HT-29 (cell line): ENCODE data around the gene MDK. TPM values are rescaled to one million over a fixed set of nuclear protein-coding genes. Genes with fewer than 3 reads are reported as not detected.

Experiments
- DNase-seq: peaks from one replicate; pipeline ENCODE4 v3.0.0-alpha.2; 2015; ENCODE audit warnings: low spot score
- total RNA-seq: library from RNA; depleted of rRNA; stranded (reverse); fragments of >200 nt; shearing (Covaris generic); gene quantifications from 2 replicates; pipeline ENCODE4 v1.2.3, GENCODE V29; 2014

The MDK gene
- total RNA-seq, 1 experiment from 2014 or later: 110 TPM

DNA sequence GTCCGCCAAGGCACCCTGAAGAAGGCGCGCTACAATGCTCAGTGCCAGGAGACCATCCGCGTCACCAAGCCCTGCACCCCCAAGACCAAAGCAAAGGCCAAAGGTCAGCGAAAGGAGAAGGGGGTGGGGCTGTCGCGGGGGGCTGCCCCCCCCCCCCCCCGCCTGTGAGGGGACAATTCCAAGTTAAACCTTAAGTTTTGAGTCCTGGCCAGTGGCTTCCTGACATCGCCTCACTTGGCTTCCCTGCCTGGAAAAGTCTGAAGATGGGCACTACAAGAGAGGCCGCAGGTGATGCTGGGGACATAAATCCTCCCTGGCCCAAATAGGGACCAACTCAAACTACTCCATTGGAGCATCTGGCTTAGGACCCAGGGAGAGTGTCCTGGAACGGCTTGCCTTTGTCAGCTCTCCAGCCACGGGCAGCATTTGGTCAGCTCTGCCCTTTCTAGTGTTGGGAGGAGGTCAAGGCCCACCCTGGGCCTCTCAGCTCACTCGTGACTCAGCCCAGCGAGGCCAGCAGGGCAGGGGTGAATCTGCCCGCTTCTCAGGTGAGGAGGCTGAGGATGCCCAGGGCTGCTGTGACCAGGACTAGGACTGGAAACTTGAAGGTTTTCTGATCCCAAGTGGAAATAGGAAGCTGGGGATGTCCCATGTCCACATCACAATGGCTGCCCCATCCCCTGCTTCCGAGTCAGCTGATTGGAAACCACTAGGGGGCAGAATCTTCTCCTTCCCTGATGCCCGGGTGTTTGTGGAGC, 1.4 kb downstream of the MDK start:
- peak; percentile 66 for DNase-seq

GRCh38 chr11:46383404-46383758, 1.9 kb downstream of the MDK start:
- DNase-seq: no peak

DNA sequence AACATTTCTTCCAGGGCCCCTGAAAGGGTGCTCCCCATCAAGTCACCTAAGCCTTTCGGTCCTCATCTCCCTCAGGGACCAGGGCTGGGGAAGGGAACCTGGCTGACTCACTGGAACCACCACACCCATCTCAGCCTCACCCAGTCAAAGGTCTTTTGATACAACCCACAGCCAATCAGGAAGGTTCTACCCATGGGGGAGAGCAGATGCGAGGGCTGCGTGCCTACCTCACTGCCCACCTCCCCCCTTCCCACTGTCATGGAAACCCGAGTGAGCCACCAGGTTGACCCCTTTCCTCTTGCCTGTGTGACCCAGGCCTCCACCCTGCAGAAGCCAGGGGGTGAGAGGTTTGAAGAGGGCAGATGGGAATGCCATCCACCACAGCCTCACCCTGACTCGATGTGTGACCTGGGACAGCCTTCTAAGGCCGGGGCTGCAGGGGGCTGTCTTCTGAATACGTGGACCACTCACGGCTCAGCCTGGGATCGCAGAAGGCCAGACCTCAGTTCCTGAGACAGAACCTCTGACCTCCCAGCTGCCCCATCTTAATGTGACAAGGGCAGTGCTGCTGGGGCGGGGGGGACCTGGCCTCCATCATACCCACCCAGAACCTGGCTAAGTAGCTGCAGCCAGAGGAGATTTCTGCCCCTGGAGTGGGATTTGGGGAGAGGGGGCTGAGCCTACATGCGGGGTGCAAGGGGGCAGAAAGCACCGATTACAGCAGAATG, 2.7 kb downstream of the MDK start:
- DNase-seq: no peak

DNA sequence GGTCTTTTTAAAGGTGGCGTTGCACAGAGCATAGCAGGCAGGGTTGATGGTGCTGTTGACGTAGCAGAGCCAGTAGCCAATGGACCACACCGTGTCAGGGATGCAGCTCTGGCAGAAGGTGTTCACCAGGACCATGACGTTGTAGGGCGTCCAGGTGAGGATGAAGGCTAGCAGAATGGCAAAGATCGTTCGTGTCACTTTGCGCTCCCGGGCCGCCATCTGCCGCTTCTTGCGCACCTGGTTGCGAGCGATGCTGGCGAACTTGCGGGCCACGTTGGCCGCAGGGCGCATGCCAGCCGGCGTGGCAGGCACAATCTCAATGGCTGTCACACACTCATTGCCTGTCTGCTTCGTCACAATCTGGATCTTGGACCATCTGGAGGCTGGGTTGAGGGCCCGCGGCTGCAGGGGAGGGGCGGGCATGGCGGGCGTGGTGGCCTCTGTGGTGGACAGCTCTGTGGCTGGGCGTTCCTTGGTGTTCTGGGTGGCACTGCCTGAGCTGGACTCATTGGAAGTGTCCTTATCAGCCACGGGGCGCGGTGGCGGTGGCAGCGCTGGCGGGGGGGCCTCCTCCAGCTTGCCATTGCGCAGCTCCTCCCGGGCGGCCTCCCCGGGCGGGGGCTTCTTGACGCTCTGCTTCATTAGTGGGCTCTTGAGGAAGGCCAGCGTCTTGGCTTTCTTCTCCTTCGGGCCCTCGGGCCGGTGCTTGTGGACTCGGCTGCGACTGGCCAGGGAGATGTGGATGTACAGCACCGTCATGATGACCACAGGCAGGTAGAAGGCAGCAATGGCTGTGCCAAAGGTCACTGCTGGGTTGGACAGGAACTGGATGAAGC, 3.9 kb downstream of the MDK start:
- no peak for DNase-seq

DNA sequence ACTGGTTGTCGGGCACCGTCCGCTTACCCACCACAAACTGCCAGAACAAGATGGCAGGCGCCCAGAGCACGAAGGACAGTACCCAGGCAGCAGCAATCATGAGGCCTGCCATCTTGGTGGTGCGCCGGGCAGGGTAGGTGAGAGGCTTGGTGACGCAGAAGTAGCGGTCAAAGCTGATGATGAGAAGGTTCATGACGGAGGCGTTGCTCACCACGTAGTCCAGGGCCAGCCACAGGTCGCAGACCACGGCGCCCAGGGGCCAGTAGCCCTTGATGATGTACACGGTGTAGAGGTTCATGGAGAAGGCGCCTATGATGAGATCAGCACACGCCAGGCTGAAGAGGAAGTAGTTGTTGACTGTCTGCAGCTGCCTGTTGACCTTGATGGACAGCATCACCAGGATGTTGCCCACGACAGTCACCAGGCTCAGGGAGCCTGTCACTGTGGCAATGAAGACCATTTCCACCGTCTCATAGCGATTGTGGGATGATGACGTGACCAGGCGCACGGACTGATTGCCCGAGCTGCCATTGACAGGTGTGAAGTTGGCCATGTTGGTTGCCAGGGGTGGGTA, 4.6 kb downstream of the MDK start:
- no peak for DNase-seq

GRCh38 chr11:46386674-46387073, 5.2 kb downstream of the MDK start:
- DNase-seq: no peak

GRCh38 chr11:46387456-46387855, 6.0 kb downstream of the MDK start:
- no peak for DNase-seq

DNA sequence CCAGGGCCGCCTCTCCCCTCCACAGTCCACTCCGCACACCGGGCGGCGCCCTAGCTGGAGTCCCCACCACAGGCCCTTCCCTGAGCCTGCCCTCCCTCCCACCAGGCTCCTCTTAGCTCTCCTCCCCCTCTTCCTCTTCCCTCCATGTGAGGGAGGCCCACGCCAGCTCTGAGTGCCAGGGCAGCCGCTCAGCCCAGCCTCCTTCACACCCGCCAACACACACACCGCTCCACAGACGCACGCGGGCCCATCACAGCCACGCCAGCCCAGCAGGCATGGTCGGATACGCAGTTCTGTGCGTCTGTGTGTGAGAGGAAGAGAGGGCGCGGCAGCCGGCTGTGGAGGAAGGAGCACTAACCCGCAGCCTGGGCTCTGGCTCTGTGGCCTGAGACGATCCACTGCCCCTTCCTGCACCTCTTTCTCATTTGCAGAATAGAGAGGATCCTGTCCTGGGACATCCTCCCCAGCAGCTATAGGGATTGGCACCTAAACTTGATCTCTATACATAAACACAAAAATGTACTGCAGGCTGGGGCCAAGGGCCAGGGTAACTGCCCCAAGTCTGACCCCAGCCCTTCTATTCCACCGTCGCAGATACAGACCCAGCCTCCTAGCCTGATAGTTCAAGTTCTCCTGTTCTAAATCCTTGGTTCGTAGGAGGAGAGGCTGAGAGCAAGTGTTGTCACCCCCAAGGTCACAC, 6.6 kb downstream of the MDK start:
- DNase-seq: no peak

- no peak for DNase-seq
Measured at GRCh38 chr11:46388619-46389449, 7.4 kb downstream of the MDK start.

DNA sequence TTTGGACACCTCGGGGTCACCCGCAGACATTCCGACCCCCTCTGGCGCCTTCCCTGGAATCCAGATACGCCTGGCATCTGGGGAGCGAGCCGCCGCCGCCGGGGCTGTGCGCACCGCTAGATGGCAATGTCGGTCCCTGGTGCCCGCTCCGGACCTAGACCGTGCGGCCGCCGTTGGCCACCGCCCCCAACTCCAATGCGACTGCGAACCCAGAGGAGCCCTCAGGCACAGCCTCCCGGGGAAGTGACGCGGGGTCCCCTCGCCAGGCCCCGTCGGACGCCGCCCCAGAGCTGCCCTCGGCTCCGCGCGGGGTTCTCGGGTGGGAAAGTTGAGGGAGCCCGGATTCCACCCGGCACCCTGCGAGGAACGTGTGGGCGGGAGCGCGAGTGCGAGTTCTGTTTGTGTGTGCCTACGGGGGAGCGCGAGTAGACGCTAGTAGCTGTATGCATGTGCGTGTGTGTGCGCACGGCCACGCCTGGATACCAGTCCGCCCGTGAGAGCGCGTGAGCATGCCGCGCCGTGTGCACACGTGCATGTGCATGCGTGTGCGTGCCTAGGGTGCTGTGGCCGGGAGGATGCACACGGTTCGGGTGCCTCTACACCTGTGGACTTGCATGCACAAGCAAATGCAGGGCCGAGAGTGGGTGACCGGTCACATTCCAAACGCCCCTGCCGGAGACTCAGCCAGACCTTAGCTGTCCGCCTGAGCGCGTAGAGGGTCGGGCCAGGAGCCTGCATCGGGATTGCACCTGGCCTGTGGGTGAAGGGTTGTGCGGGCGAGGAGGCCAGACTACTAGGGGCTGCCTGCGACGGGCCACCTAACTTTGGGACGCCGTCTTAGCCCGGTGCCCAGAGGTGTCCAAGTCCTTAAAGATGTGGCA, 8.2 kb downstream of the MDK start:
- DNase-seq: peak; percentile 85

GRCh38 chr11:46390331-46391171, 9.1 kb downstream of the MDK start:
- no peak for DNase-seq

DNA sequence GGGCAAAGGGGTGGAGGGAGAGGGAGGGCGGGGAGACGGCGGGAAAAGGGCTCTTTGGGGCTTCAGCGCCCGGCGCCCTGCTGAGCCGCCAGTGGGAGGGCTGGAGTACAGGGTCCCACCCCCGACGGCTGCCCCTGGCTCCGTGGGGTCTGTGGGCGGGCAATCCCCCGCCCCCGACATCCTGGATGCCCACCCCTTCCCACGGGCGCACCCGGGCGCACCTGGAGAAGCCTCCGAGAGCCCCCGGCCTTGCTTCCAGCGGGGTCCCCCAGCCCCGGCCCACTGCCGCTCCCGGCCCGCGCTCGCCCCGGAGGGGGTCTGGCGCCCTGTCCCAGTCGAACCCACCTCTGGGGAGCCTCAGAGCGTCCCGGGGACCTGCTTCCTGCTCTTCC, 9.7 kb downstream of the MDK start:
- DNase-seq: no peak

DNA sequence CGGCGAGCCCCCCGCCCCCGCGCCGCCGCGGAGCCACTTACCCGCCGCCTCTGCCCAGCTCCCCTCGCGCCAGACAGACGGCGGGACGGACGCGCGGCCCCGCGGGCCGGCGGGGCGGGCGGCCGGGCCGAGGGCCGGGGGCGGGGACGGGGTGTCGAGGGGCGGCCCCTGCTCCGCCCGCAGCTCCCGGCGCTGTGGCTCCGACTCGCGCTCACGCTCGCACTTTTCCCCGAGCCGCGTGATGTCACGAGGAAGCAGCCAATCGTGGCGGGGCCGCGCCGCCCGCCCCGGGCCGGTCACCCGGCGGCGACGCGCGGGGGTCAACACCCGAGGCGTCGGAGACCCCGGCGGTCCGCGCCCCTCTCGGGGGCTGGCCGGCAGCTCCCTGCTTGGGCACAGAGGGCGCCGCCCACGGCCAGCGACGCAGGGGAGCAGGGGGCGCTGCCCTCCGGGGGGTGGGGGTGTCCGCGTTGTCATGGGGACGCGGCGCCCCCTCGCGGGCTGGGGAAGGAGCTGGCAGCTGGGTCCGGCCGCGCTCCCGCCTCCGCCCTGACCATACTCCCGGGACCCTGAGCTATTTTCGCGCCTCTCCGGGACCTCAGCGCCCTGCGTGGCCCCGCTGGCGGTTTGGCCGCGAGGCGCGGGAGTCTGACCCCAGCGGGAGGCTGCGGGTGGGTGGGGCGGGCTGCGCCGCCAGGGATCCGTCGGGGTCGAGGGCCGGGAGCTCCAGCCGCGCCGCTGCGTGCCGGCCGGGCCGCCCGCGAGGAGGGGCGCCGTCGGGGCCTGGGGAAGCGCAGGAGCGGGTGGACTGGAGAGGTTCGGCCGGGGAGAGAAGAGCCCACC, 10.3 kb downstream of the MDK start, which contains the start of gene CHRM4:
Gene CHRM4, minus strand, starts transcription at position 199 of the 843 bp plus-strand sequence. CDS start 5,219 bp downstream, outside the sequence.
- no peak for DNase-seq

DNA sequence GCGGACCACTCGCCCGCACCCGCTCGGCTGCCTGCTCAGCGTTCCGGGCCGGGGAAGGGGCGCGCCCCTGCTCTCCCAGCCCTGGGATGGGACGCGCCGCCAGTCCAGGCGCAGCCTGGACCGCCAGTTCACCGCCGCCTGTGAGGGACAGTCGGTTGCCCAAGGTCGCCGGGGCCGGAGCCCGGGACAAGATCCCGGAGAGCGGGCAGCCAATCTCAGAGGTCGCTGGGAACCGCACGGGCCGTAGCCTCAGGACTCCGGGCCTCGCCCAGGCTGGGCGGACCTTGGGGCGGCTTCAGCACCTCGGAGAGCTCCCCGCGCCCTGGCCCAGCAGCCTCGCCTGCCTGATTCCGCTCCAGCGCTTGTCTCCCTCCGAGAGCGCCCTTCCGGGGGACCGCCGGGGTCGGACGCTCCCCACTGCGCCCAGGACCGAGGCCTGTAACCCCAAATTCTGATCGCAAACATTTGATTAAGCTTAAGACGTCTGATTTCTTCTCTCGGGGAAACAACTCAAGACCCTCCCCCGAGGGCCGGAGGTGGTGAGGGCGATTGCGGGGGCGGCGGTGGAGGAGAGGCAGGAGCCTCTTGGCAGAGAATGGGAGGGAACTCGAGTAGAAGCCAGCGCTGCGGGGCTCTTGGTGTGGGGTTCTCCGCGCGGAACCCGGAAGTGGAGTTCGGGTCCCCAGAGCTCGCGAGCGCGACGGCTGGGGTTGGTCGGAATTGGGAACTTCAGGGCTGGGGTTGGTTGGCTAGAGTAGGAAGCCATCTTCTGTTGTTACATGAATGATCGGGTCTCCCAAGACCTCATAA, 11.2 kb downstream of the MDK start:
- peak; percentile 88 for DNase-seq

DNA sequence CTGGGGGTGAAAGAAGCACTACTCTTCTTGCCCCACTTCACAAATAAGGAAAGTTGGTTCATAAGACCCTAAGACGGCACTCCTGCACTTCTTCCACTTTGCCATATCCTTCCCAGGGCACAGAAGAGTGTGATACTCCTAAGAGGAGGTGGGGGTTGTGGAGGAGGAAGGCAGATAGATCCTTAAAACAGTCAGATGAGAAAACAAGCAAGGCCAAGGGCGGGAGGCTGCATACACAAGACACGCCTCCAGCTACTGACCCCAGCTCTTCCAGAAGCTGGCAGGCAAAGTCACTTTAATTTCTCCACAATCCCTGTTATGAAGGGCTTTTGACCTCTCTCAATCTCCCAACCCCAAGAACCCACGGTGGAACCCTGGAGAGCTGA, 11.8 kb downstream of the MDK start:
- DNase-seq: no peak

DNA sequence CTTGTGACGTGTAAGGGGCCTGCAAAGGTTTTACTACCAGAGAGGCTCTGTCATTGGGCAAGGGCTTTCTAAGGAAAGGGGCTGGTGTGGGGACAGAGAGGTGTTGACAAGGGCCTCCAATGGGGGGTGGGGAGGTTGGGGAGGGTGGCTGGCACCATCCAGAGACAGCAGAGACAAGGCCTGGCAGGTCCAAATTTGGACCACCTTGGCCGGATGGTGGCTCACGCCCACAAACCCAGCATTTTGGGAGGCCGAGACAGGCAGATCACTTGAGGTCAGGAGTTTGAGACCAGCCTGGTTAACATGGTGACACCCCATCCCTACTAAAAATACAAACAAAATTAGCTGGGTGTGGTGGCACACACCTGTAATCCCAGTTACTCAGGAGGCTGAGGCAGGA, 12.3 kb downstream of the MDK start:
- DNase-seq: no peak

DNA sequence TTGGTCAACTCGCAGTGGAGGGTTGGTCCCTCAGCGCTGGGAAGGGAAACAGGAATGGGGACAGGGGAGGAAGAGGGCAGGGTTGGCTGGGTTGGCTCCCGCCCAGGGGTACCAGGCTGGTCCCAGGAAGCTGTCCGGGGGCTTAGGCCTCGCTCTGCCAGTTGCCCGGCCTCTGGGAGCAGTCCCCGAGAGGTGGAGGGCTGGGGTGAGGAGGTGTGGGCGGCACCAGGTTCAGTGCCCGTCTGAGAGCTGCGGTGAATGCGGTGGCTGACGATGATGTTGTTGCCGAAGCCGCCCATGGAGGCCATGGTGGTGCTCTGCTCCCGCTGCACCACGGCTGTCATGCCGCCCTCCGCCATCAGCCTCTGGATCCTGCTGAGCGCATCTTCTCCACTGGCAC, 16.1 kb downstream of the MDK start:
- DNase-seq: no peak
